Stomach (tissue), 9 donors: Measurements from ENCODE around the gene SHCBP1. TPM values are rescaled to one million over a fixed set of nuclear protein-coding genes. Genes with fewer than 3 reads are reported as not detected.
A peak's percentile ranks its signal among the peaks of the same experiment; 100 is the strongest.

Experiments used
- DNase-seq, 2 donors: peaks; one replicate each; pipeline versions ENCODE4 v3.0.0 to v3.0.0-alpha.2; 2013 to 2019
- H3K27ac ChIP-seq, 5 donors: fragments of 200-600 bp in 4 of 5; sonication (generic) in 4 of 5; one replicate each; pipeline ENCODE4 v1.5.1; 2013 to 2019; ENCODE audit warnings: mild to moderate bottlenecking in 1 of 5, moderate library complexity in 1 of 5
- H3K27me3 ChIP-seq, 3 donors: fragments of 200-600 bp; sonication (generic); one replicate each; pipeline ENCODE4 v1.5.1; 2017 to 2019; ENCODE audit warnings: mixed run types in 1 of 3
- H3K36me3 ChIP-seq, 4 donors: fragments of 200-600 bp; sonication (generic); 1 replicate in 3 of 4; 2 replicates in 1 of 4; pipeline ENCODE4 v1.5.1; 2016 to 2019
- H3K4me1 ChIP-seq, 4 donors: fragments of 200-600 bp; sonication (generic); one replicate each; pipeline ENCODE4 v1.5.1; 2016 to 2019
- H3K4me3 ChIP-seq, 4 donors: fragments of 200-600 bp; sonication (generic) in 3 of 4; one replicate each; pipeline ENCODE4 v1.5.1; 2016 to 2019; ENCODE audit warnings: mild to moderate bottlenecking in 1 of 4
- H3K9me3 ChIP-seq, 4 donors: fragments of 200-600 bp; sonication (generic); one replicate each; pipeline ENCODE4 v1.5.1; 2016 to 2019
- EP300 ChIP-seq: sonication (generic); formaldehyde crosslinking; IDR thresholded peaks from one replicate; pipeline ENCODE4 v1.6.1; 2017; ENCODE audit warnings: antibody characterized with exemption
- POLR2A ChIP-seq, 4 donors: fragments of 450-650 bp; IDR thresholded peaks; one replicate each; pipeline ENCODE4 v1.6.1; 2016; ENCODE audit warnings: antibody characterized with exemption in 4 of 4, control low read depth in 2 of 4, mild to moderate bottlenecking in 1 of 4, moderate library complexity in 1 of 4
- POLR2AphosphoS5 ChIP-seq, 3 donors: sonication (generic); formaldehyde crosslinking; IDR thresholded peaks; one replicate each; pipeline ENCODE4 v1.6.1; 2016; ENCODE audit warnings: antibody characterized with exemption in 3 of 3
- WGBS, 5 donors: extraction: QIAGEN DNeasy Blood & Tissue Kit in 3 of 5; methylation state at CpG; one replicate each; pipeline versions ENCODE4 v1.1.5 to v1.1.7; 2013 to 2018; 5-methylcytosine and 5-hydroxymethylcytosine counted together
- intact Hi-C: fragments of 100-400 bp; cut with DNase I; formaldehyde crosslinking; loops from one replicate; pipeline ENCODE4 v1.15.1; 2023; ENCODE audit warnings: low total_unique reads
- polyA plus RNA-seq, 3 donors: library from polyadenylated mRNA; stranded (reverse); fragments of 200-250 nt; gene quantifications; one replicate each; pipeline ENCODE4 v1.2.3, GENCODE V29; 2013
- total RNA-seq, 5 donors: library from RNA; depleted of rRNA; stranded (reverse); fragments of >200 nt; gene quantifications; one replicate each; pipeline versions ENCODE4 v1.1.0 to v1.2.3, GENCODE V29; 2014 to 2016
- TF ChIP-seq, protein P1 (sequence below), 7 experiments: fragments of 450-650 bp in 4 of 7; fragments of 200-600 bp in 3 of 7; sonication (generic) in 3 of 7; IDR thresholded peaks; one replicate each; pipeline ENCODE4 v1.5.1; 2016 to 2019; ENCODE audit warnings: antibody characterized with exemption in 7 of 7, control low read depth in 2 of 7, mild to moderate bottlenecking in 1 of 7
- donor health status: healthy with polysubstance abuse.
- donor health status: Bipolar disorder and iron deficiency.
- donor health status: healthy.

Gene SHCBP1
- total and polyA plus RNA-seq, 8 donors = 1.4 to 28.1 (median 3.2) TPM; not detected in 3

DNA sequence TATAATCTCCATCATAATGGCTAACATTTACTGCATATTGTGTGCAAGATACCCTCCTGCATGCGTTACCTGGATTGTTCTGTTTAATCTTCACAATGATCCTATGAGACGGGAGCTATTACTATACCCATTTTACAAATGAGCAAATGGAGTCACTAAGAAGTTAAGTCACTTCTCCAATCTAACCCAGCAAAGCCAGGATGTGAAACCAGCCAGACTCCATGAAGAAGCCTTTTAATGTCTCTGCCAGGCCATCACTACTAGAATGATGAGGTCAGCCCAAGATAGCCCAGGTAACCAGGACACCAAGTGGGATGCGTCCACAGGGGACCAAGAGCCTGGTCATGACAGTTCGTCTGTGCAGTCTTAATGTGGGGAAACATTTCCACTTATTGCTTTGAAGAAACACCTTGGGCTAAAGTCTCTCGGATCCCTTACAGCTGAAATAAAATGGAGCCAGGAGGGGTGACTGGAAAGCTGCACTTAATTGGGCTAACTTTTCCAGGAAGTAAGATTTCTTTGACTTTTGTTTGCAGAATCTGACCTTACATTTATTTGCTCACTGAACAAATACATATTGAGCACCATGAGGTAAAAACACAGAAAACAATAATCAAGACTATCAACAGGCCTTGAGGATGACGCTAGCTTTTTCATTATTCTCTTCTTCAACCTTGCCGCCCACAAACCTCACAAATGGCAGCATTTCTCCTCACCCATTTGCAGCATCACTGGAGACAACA is 926 bp upstream of the SHCBP1 start:
- no peaks in the 10 kb centered on the region for H3K36me3 ChIP-seq
- H3K4me1 ChIP-seq = peaks cover 6 to 18% (median 15%) of the 10 kb centered on the region in 4 donors
- TF ChIP-seq, protein P1, sequence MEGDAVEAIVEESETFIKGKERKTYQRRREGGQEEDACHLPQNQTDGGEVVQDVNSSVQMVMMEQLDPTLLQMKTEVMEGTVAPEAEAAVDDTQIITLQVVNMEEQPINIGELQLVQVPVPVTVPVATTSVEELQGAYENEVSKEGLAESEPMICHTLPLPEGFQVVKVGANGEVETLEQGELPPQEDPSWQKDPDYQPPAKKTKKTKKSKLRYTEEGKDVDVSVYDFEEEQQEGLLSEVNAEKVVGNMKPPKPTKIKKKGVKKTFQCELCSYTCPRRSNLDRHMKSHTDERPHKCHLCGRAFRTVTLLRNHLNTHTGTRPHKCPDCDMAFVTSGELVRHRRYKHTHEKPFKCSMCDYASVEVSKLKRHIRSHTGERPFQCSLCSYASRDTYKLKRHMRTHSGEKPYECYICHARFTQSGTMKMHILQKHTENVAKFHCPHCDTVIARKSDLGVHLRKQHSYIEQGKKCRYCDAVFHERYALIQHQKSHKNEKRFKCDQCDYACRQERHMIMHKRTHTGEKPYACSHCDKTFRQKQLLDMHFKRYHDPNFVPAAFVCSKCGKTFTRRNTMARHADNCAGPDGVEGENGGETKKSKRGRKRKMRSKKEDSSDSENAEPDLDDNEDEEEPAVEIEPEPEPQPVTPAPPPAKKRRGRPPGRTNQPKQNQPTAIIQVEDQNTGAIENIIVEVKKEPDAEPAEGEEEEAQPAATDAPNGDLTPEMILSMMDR (IDR thresholded peaks at IDR 0.05) = no peak
- no peak for TF ChIP-seq EP300
- H3K4me3 ChIP-seq = no peak overlapping the region
- H3K9me3 ChIP-seq = no peaks in the 10 kb centered on the region
- no peak for DNase-seq
- H3K27me3 ChIP-seq = no peaks in the 10 kb centered on the region
- 77 to 89% (median 85%) methylated on average over 7 of the region's 7 CpGs for WGBS, 5 donors
- intact Hi-C loops = no loop called here
- H3K27ac ChIP-seq = no peak overlapping the region

DNA sequence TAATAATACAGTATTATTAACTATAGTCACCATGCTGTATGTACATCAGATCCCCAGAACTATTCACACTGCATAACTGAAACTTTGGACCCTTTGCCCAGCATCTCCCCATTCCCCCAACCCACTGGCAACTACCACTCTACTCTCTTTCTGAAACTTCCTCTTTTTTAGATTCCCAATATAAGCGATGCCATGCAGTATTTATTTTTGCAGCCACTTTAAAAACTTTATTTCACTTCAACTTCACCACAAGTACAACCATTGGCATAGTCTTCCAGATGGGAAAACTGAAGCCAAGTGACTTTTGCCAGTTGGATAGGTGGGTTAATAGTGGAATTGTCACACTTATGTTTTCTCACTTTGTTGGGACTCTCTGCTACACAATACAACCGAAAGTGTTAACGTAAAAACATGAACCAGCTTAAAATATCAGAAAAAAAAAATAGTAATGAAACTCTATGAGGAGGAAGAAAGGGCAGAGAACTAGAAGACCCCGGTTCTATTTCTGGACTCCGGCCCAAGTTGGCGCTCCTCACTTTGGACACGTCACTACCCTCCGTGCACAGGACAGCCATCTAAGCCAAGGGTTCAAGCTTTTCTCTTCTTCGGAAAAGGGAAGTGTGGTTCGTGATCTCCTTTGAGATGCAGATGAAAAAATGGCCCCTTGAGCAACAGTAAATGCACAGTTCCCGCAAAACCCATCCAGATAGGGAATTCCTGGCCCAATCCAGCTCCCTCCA is 743 bp downstream of the SHCBP1 start:
- peak in 1 of 2 donors; percentile 40 for DNase-seq
- peaks cover 6 to 18% (median 15%) of the 10 kb centered on the region in 4 donors for H3K4me1 ChIP-seq
- peak overlapping the region; percentile 52 to 91 (median 62) for H3K4me3 ChIP-seq
- H3K27me3 ChIP-seq = no peaks in the 10 kb centered on the region
- peak overlapping the region in 1 of 5 donors; percentile 40 for H3K27ac ChIP-seq
- 3 to 6% (median 6%) methylated on average over 11 of the region's 11 CpGs for WGBS, 5 donors
- intact Hi-C loops = no loop called here
- H3K9me3 ChIP-seq = no peaks in the 10 kb centered on the region
- H3K36me3 ChIP-seq = peaks cover 0 to 9% (median 0%) of the 10 kb centered on the region in 4 donors
- TF ChIP-seq EP300 = no peak
- no peak for TF ChIP-seq POLR2A (IDR thresholded peaks at IDR 0.05)
- no peak for TF ChIP-seq POLR2AphosphoS5 (IDR thresholded peaks at IDR 0.05)

DNA sequence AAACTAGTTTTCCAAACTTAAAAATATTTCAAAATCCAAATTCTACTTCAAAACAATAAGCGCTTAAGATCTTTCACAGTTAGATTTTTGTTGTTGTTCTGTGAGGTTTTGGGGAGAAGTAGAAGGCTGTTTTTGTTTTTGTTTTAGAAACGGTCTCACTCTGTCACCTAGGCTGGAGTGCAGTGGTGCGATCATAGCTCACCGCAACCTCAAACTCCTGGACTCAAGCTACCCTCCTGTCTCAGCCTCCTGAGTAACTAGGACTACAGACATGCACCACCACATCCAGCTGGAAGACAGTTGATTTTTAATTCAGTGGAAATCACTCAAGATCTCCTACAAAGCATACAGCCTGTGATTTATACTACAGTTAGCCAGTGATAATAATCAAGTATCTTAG is 2.7 kb downstream of the SHCBP1 start:
- peaks cover 6 to 18% (median 15%) of the 10 kb centered on the region in 4 donors for H3K4me1 ChIP-seq
- no peak for TF ChIP-seq POLR2A (IDR thresholded peaks at IDR 0.05)
- TF ChIP-seq, protein P1 (IDR thresholded peaks at IDR 0.05) = no peak
- no peak for TF ChIP-seq EP300
- no peak for TF ChIP-seq POLR2AphosphoS5 (IDR thresholded peaks at IDR 0.05)
- H3K36me3 ChIP-seq = peaks cover 0 to 9% (median 0%) of the 10 kb centered on the region in 4 donors
- no peaks in the 10 kb centered on the region for H3K27me3 ChIP-seq
- H3K27ac ChIP-seq = no peak overlapping the region
- intact Hi-C loops = no loop called here
- WGBS, 5 donors = 86 to 95% (median 93%) methylated on average over 4 of the region's 4 CpGs
- H3K4me3 ChIP-seq = no peak overlapping the region
- no peak for DNase-seq
- no peaks in the 10 kb centered on the region for H3K9me3 ChIP-seq

DNA sequence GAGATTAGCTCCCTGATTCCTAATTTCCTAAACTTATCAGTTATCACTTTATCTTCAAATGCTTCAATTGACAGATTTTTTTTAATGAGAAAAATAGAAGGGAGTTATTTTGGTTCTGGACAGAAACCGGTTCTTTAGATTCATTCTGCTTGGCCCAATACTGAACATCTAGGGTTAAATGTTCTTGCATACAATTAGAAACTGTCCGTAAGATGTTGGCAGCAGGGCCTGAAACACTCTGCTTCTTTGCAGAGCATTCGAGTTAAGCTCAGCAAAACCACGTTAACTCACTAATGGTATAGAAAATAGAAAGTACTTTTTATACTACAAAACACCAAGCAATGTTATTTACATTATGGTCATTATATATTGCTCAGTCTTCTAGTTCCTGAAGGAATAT is 7.2 kb downstream of the SHCBP1 start:
- intact Hi-C loops = no loop called here
- Histone ChIP-seq H3K27me3 (no peaks in the 10 kb centered on the region), H3K4me1 (no peaks in the 10 kb centered on the region), H3K27ac (no peak overlapping the region), H3K9me3 (no peaks in the 10 kb centered on the region), H3K36me3 (peaks cover 0 to 9% (median 0%) of the 10 kb centered on the region in 4 donors), H3K4me3 (no peak overlapping the region)
- 63 to 74% (median 65%) methylated on average over 4 of the region's 4 CpGs for WGBS, 5 donors
- TF ChIP-seq EP300 (no peak), POLR2A (IDR thresholded peaks at IDR 0.05) (no peak), POLR2AphosphoS5 (IDR thresholded peaks at IDR 0.05) (no peak)
- TF ChIP-seq, protein P1 (IDR thresholded peaks at IDR 0.05) = no peak
- no peak for DNase-seq
